GM18526 (cell line): ENCODE results near the gene GADD45G.

Experiments used
- POLR2A ChIP-seq: IDR thresholded peaks from 3 replicates; pipeline ENCODE4 v1.6.1; 2011; ENCODE audit not compliant: insufficient read length; ENCODE audit errors: extremely low read depth

The GADD45G gene

DNA sequence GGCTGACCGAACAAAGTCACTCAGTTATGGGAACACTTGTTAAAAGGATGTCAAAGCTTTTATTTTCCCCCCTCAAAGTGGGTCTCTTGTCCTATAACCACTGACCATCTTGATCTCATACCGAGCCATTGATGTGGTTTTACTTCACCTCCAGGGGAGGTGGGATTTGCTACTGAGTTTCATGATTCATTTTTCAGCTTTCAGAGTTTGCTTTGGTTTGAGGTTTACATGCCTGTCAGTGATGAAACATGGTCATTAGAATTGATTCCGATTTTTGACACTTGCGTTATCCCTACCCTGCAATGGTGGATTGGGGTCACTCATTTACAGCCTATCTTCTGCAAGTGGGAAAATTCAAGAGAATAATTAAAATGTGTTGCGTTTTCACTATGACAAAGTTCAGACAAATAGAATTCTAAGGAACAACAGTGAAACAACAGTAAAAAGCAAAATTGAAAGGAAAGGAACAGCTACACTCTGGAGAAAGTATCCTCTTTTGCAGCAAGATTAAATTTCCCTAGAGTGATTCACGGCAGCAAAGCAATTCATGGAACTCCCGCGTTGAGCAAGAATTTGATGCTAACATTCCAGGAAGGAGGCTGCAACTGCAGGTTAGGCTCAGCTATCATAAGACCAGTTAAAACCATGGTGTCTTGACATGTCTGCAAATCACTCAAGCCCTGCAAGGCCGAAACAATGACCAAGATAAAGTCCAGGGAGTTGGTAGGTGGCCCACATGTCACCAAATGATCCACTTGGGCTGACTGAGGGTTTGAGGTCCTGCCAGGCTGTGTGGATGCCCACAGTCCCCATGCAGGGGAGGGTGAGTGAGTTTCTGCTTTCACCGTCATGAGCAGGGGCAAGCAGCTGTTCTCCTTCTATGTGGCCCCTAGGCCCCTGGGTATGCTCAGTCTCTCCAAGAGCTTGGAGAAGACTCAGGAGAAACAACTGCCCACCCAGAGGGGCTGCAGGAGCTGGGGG, 9.4 kb downstream of the GADD45G start:
- TF ChIP-seq POLR2A, result no peak

DNA sequence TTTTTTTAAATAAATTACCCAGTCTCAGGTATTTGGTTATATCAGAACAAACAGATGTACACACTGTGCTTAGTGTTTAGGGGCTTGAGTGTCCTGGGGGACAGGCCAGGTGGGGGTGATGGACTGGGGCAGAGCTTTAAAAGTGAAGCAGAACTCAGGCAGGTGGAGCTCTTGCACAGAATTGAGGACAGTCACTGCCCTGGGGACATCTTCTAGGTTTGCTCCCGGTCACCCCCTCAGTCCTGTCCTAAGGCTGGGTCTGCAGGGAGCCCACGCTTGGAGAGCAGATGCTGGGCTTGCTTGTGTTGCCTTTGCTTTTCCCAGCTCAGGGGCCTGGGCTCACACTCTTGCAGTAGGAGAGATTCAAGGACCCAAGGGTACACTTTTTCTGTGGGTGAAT, 10.8 kb downstream of the GADD45G start:
- TF ChIP-seq POLR2A, result no peak

GRCh38 chr9:89616411-89616810, 11.6 kb downstream of the GADD45G start:
- no peak for TF ChIP-seq POLR2A

- TF ChIP-seq POLR2A, result no peak
Measured at GRCh38 chr9:89617978-89618377, 13.2 kb downstream of the GADD45G start.

GRCh38 chr9:89619019-89619418, 14.2 kb downstream of the GADD45G start:
- no peak for TF ChIP-seq POLR2A

GRCh38 chr9:89619424-89620138, 14.8 kb downstream of the GADD45G start:
- no peak for TF ChIP-seq POLR2A

- TF ChIP-seq POLR2A, result no peak
Measured at GRCh38 chr9:89621031-89621430, 16.2 kb downstream of the GADD45G start.

DNA sequence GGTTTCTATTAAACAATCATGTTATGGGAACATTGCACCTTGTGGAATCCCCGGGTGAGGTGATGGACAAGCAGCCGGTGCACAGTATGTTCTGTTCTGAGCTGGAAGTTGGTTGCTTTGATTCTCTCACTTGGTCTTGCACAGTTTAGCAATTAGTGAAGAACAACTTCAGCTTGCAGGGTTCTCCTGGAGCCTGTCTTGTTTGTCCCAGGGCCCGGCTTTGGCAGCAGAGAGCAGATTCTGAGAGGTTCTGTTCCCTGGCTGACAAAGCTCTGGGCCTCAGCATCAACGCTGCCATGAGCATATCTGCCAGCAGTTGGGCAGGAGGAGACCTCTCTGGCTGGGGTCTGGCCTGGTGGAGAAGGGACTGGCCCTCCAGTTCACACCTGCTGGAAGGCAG, 16.9 kb downstream of the GADD45G start:
- no peak for TF ChIP-seq POLR2A

DNA sequence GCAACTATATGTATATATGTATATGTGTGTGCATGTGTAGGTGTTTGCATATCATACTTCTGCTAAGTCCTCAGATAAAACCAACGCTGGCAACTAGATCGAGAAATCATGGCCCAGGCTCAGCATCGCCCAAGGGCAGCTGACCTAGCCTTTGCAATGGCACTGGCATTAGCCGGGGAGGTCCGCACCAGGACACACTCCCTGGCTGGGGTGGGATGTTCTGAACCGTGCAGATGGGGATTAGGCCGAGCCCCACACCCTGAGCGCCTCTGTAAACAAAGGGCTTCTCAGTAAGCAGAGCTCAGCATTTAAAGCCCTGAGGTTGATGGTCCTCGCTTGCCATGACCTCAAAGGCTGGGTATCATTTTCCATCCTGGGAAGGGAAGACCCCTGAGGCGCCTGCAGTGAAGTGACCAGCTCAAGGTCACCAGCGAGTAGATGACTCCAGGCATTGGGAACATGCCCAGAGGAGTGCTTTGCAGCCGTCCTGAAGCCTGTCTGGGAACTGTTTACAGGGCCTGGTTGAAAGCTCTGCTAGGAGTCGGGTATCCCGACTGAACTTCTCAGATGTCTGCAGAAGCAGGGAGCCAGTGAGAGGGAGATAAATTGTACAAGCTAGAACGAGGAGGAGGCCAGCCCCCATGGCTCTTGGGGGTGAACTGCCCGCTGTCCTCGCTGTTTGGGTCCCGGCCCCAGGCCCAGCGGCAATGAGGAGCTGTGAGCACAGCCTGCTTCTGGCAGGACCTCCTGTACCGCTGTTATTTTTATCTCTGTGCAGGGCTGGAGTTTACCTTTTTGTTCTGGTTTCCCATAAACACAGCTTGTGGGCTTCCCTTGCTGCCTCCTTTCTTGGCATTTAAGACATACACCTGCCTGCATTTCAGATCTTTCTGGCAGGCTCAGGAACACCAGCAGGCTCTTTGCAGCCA, 18.4 kb downstream of the GADD45G start:
- TF ChIP-seq POLR2A, result no peak

DNA sequence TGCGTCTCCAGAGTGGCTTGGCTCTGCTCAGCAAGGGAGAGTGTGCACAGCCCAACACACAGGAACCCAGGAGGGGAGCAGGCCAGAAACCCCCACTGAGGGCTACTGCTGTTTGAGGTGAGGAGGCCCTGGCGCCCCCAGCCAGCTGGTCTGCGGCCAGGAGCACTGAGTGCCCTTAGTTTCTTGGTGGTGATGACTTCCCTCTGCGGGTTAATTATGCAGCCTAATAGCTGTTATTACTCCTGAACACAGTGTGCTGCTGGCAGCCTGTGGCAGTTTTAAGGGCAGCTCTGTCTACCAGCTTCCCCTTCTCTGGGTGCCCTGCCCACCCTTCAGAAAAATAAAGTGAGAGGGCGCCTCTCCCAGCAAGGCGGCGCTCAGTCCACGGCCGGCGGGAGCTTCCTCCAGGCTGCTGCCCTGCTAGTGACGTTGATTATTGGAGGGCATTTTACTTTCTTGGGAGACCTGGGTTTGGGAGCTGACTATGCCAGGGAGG, 19.2 kb downstream of the GADD45G start:
- no peak for TF ChIP-seq POLR2A

DNA sequence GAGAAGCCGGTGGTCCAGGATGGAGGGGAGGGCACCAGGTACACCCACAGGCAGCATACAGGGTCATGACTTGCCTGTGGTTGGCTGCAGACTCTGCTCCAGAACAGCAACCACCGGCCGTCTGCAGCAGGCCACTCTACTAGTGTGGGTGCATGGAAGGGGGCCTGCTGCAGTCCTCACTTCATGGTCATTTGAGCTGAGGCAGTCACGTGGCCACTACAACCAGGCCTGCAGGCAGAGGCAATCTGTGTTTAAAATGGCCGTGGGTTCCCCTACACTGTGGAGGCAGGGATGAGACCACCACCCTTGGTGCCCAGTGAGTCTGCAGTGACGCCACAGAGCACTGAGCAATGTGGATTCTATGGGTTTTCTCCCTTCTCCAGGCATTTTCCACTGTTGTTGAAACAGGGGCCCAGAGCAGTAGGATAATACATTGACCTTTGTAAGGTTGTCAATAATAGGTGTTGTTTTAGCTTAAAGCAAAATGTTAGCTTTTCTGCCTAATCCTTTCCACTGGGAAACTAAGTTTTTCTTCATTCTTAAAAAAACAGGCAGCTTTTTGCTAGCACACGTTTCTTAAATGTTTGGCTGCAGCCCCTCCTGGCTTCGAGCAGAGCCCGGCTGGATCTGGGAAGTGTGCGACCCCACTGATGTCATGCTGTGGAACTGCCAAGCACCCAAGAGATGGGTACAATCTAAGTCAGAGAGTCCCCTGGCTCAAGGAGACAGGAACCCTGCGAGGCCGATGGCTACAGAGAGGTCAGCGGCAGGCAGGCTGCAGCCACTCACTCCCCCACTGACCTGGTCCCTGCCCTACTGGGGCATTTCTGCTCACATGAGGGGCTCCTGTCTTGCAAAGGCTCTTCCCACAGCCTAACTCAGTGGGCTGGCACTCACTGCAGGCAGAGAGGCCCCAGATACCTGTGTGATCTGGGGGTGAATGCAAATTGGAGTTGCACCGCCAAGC, 21.2 kb downstream of the GADD45G start:
- TF ChIP-seq POLR2A, result no peak

- TF ChIP-seq POLR2A, result no peak
Measured at GRCh38 chr9:89626741-89627265, 22.0 kb downstream of the GADD45G start.

- TF ChIP-seq POLR2A, result no peak
Measured at GRCh38 chr9:89628601-89629000, 23.8 kb downstream of the GADD45G start.

- no peak for TF ChIP-seq POLR2A
Measured at GRCh38 chr9:89629081-89629976, 24.5 kb downstream of the GADD45G start.
